GM12878 (cell line): ENCODE data around the gene RAD9A. TPM values are rescaled to one million over a fixed set of nuclear protein-coding genes. Genes with fewer than 3 reads are reported as not detected.

Source experiments
- CEBPZ ChIP-seq: fragments of 150-350 bp; IDR thresholded peaks from 2 replicates; pipeline ENCODE4 v1.6.1; 2016; ENCODE audit warnings: low read depth, low read length
- CREM ChIP-seq: IDR thresholded peaks from 2 replicates; pipeline ENCODE4 v1.6.1; 2014; ENCODE audit warnings: antibody characterized with exemption, low read depth
- GABPA ChIP-seq: IDR thresholded peaks from 2 replicates; pipeline ENCODE4 v1.6.1; 2014; ENCODE audit warnings: antibody characterized with exemption, low read depth, mild to moderate bottlenecking, inconsistent platforms
- GATAD2B ChIP-seq: fragments of 450-650 bp; conservative IDR thresholded peaks from 2 replicates; pipeline ENCODE4 v1.6.1; 2017; ENCODE audit warnings: low read depth, mild to moderate bottlenecking, moderate library complexity
- IRF3 ChIP-seq: fragments of 450-650 bp; IDR thresholded peaks from 2 replicates; pipeline ENCODE4 v1.6.1; 2014; ENCODE audit warnings: mild to moderate bottlenecking
- KAT2A ChIP-seq: conservative IDR thresholded peaks from 2 replicates; pipeline ENCODE4 v1.6.1; 2011; ENCODE audit warnings: low read depth, low read length; ENCODE audit not compliant: control insufficient read depth
- MLLT1 ChIP-seq: fragments of 450-650 bp; IDR thresholded peaks from 2 replicates; pipeline ENCODE4 v1.6.1; 2016; ENCODE audit warnings: mild to moderate bottlenecking
- NBN ChIP-seq: fragments of 450-650 bp; IDR thresholded peaks from 2 replicates; pipeline ENCODE4 v1.6.1; 2016
- SPI1 ChIP-seq: IDR thresholded peaks from 2 replicates; pipeline ENCODE4 v1.6.1; 2011; ENCODE audit warnings: low read depth, mild to moderate bottlenecking, low read length, moderate library complexity, borderline replicate concordance; ENCODE audit not compliant: insufficient read depth
- polyA plus RNA-seq, 11 experiments: library from polyadenylated mRNA; depleted of rRNA in 4 of 11; unstranded in 6 of 11; stranded (reverse) in 5 of 11; fragments of >200 nt; fragmentation: Nextera tagmentation in 4 of 11; fragmentation: Illumina TruSeq in 1 of 11; extraction: Ambion mirVana in 4 of 11; extraction: Trizol in 1 of 11; gene quantifications; 1 replicate in 1 of 11; 2 replicates in 10 of 11; pipeline versions ENCODE4 v1.2.1 to v1.2.3, GENCODE V29; 2011 to 2016; ENCODE audit warnings: inconsistent platforms in 2 of 11, missing spikeins in 2 of 11, low read depth in 1 of 11
- total RNA-seq, 4 experiments: library from RNA; depleted of rRNA in 3 of 4; stranded (reverse); fragments of >200 nt in 3 of 4; fragmentation: Illumina TruSeq in 1 of 4; extraction: Trizol in 1 of 4; gene quantifications; 2 replicates each; pipeline versions ENCODE4 v1.2.1 to v1.2.3, GENCODE V29; 2013 to 2021

RAD9A gene
- total and polyA plus RNA-seq, 10 of the 15 experiments (the other 5 are each of a cell fraction or from before 2014, with no cell fraction given), result 1.1 to 36.2 (median 19.8) TPM

- TF ChIP-seq IRF3 (no peak), GATAD2B (0 out of 2 replicates have a peak, but pooled peaks have one; percentile 78), CREM (no peak), CEBPZ (no peak), SPI1 (no peak), NBN (peak; percentile 67; the same call in 1 of the 2 replicates), GABPA (no peak), MLLT1 (peak; percentile 84; the same call in 1 of the 2 replicates), KAT2A (no peak)
These were observed 39.1 kb upstream of the RAD9A start (continued) for GRCh38 chr11:67352546-67353316.
